Activated naive CD4-positive, alpha-beta T cell treated with Interleukin-2 at 50 U/mL for 16 hours (primary cell): Measurements from ENCODE around the gene DCAF7.

Source experiments
- DNase-seq: peaks from one replicate; pipeline ENCODE4 v3.0.0-alpha.2; 2020

DCAF7 gene

DNA sequence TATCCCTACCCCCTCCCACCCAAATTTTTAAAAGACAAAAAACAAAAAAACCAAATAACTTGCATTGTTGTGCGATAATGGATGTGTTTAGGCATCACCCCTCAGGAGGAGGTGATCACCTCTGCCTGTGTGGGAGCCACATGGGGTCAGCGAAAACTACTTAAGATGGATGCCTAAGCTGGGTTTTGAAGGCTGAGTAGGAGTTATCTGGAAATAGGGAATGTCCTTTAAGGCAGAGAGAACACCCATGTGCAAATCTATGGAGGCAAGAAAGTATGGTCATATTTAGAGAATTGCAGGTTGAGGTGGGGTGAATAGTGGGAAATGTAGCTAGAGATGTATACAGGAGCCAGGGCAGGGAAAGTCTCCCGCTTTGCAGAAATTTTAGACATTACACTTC, 44.9 kb downstream of the DCAF7 start:
- no peak for DNase-seq

DNA sequence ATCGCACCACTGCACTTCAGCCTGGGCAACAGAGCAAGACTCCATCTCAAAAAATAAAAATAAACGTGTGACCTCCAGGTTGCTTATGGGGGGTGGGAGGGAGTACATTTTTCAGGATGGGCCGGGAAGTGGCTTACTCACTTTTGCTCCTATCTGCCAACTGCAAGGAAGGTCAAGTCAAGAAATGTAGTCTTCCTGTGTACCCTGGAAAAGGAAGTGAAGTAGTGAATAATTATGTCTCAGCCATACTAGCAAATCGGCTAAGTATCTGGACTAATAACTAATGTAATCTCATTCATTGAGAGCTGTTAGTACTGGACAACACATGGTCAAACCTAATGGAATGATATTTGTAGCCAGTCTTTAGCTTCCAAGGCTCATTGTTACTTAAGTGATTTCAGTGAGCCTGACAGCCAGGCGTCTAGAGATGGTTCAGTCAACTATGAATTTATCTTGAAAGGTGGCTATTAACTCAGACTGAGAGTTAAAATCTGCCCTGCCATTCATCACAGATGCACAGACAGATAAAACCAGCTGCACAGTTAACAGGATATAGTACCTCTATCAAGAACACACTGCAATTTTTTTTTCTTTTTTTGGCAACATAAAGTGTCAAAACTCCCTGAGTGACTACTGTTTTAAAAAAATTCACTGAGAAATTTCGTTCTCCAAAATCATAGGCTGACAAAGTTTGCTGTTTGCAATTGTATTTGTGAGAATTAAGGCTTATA, 46.7 kb downstream of the DCAF7 start:
- no peak for DNase-seq

DNA sequence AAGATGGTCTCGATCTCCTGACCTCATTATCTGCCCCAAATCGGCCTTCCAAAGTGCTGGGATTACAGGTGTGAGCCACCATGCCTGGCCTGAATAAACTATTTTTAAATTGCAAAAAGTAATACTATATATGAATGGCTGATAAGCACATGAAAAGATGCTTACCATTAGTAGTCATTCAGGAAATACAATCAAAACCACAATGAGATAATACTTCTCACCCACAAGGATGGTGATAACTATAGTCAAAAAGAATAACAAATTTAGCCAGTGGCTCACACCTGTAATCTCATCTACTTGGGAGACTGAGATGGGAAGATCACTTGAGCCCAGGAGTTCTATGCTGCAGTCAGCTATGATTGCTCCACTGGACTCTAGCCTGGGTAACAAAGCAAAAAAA, 48.0 kb downstream of the DCAF7 start:
- DNase-seq: no peak

DNA sequence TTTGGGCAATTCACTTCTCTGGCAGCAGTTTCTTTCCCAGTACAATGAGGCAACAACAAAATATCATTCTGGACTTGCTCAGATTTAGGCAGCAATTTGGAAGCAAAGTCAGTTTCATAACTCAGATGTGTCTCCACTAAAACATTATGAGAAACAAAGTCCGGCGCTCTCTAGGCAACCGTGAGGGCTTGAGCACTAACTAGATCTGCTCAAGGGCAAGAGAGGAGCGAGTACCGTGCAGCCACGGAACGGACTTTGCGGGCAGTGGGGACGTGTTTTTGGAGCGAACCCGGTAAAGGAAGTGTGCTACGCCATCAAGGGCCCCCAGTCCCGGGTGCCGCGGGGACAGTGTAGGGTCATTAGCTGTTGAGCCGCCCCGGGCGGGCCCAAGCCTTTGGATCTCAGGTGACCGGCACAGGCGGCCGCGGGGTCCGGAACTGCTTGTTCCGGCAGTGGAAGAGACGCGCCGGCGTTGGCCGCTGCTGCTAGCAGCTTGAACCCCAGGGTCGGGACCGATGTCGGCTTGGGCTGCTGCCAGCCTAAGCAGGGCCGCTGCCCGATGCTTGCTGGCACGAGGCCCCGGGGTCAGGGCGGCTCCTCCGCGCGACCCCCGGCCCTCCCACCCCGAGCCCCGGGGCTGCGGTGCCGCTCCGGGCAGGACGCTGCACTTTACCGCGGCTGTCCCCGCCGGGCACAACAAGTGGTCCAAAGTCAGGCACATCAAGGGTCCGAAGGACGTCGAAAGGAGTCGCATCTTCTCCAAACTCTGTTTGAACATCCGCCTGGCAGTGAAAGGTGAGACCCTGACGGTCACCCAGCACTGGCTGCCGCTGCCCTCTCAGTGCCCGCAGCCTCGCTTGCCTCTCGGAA, 50.5 kb downstream of the DCAF7 start, which contains the start of gene TACO1:
TACO1 (plus strand) TSS at position 327 of the 870 bp plus-strand sequence; CDS start at position 516, 189 bp downstream.
- peak; percentile 82 for DNase-seq

DNA sequence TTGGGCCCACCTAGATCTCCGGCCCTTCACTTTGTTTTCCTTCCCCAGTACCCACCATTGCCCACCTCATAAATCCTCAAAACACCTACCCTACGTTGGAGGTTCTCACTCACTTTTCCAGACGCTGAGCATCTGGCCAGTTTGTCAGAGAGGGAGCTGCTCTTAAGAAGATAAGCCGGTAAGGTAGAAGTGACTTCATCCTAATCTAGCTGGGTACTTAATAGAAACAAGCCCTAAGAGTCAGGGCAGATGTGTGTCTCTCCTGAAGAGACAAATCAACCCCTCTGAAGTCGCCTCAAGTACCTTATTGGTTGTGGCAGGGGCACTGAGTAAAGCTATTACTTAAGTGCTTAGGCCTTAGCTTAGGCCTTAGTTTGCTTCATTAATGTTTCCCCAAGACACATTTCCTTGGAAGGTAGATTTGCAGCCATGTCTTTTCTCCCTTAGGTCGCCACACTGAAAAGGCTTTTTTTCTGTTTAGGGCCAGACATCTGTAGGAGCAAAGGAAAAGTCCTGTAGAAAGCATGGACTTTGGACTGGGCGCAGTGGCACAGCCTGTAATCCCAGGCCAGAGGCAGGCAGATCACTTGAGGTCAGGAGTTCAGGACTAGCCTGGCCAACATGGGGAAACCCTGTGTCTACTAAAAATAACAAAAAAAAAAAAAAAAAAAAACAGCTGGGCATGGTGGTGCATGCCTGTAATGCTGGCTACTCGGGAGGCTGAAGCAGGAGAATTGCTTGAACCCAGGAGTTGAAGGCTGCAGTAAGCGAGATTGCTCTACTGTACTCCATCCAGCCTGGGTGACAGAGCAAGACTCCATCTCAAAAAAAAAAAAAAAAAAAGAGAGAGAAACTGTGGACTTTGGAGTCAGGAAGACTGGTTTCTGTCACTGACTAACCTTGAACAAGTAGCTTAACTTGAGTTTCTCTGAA, 51.4 kb downstream of the DCAF7 start:
- DNase-seq: no peak

DNA sequence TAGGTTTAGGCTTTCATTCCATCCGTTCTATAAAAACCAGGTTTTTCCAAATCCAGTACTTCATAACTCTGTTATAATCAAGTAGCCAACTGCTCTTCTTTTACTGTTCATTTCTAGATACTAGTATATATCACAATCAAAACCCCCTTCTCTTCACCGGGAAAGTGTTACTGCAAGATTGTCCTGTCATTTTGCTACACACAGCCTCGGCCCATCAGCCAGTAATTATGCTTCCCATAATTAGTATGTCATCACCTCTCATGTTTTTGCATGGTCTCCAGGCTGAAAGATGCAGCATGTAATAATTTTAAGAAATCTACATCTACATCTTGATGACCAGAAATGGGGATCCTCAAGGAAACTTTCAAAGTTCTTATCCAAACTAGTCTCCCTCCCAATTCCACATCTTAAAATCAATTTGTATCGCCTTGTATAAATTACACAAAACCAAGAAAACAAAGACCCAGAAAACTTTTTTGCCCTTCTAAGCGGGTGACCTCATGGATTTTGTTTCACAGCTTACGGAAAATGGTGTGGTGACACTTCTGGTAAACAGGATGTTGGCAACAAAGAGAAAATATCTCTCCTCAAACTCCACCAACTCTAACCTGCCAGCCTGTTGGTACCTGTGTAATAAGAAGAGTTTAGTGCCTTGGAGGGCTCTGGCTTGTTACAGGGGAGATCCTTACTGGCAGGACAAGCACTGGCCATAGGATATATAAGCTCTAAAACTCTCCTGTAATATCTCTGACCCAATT, 59.7 kb downstream of the DCAF7 start:
- DNase-seq: no peak

DNA sequence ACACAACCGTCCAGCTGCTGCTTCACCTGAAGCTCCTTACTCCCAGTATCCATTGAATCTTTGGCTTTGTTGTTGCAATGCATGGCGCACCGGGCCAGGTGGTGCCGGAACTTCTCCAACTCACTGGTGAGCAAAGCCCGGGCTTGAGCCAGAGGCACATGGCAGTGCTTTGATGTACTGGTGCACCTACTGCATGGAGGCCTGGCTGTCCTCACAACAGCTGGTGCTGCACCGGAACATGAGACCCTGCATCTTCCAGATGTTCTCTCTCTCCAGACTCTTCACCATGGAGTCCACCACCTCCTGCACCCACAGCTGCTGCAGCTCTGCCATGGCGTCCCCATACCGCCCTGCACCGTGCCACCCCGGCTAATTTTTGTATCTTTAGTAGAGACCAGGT, 60.6 kb downstream of the DCAF7 start:
- DNase-seq: no peak

DNA sequence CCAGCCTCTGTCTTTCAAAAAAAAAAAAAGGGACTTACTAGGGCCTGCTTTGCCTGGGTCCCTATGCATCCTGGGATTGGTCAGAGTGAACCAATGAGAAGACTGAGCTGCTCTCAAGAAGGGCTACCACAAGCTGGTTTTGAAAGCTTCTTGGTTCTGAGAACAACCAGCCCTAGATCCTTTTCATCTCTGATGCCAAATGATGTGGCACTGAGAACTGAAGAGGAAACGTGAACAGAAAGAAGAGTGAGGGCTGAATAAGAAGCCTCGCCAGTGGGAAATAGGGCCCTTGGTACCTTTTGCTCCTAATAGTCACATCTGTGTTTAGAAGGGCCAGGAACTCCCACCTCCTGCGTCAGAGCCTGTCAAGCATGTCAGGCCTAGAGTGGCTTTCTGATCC, 61.1 kb downstream of the DCAF7 start:
- peak; percentile 33 for DNase-seq

DNA sequence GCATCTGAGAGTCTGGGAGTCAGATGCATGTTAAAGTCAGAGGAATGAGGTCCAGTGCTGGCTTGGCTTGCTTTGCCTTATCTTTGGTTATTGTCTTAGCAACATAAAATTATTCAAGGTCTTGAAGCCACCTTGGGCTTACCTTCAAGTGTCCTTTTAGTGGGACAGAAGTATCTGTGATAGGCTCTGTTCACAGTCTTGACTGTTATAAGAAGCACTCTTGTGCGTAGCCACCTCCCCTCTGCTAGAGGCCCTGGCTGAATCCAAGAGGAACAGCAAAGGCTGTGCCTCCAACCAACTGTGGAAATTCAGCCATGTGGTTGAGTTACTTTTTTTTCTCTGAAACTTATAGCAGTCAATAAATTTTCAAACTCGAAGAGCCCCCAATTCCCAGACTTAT, 63.4 kb downstream of the DCAF7 start:
- no peak for DNase-seq

DNA sequence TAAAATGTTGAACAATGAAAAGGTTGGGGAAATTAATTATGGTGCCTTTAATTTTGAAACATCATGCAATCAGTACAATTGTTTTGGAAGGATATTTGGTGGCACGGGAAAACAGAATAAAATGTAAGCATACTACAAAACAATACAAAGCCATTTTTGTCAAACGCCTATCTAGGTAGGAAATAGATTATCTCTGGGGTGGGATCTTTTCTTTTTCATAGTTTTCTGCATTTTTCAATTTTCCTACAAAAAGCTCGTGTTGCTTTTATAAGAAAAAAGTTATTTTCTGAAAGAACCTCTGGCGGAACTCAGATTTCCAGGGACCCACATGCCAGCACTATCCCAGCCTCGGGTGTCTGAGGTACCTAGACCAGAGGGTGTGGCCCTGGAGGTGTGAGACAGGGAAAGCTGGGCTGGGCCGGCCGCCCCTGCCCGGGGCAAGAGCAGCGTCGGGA, 71.0 kb downstream of the DCAF7 start:
- DNase-seq: no peak

DNA sequence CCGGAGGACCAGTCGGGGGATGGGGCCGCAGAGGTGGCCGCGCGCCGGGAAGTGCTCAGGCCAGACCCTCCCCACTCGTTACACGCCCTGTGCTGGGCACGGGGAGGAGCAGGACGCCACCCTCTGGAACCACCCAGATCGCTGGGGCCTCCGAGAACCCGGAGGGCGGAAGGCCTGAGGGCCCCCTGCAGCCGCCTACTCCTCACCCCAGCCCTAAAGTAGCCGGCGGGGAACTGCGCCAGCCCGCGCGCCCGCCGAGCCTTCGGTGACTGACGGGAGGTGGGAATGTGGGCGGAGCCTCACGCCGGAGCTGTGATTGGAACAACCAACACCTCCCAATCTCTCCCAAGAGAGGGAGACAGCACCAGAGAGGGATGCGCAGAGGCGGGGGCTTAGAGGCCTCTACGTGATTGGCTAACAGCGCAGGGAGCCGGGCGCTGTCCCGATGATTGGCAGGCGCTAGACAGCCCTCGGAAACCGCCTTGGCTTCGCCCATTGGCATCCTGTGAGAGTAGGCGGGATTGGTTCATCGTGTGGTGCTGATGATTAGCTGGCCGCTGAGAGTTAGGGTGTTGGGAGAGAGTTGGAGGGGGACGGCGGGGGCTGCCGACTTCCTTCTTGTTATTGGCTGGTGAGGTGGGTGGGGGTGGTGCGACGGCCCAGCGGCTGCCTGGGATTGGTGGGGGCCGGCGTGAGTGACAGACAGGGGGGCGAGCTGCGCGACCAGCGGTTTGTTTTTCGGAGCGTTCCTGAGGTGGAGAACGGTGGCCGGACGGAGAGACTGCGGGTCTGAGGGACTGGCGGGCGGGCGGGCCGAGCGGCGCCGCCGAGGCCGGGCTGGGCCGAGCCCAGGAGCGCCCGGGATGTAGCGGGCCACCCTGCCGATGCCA, 71.7 kb downstream of the DCAF7 start, which contains the start of gene MAP3K3:
MAP3K3 (plus strand) TSS at position 734 of the 890 bp plus-strand sequence. CDS start 343 bp downstream, outside the sequence.
- DNase-seq: peak; percentile 97

DNA sequence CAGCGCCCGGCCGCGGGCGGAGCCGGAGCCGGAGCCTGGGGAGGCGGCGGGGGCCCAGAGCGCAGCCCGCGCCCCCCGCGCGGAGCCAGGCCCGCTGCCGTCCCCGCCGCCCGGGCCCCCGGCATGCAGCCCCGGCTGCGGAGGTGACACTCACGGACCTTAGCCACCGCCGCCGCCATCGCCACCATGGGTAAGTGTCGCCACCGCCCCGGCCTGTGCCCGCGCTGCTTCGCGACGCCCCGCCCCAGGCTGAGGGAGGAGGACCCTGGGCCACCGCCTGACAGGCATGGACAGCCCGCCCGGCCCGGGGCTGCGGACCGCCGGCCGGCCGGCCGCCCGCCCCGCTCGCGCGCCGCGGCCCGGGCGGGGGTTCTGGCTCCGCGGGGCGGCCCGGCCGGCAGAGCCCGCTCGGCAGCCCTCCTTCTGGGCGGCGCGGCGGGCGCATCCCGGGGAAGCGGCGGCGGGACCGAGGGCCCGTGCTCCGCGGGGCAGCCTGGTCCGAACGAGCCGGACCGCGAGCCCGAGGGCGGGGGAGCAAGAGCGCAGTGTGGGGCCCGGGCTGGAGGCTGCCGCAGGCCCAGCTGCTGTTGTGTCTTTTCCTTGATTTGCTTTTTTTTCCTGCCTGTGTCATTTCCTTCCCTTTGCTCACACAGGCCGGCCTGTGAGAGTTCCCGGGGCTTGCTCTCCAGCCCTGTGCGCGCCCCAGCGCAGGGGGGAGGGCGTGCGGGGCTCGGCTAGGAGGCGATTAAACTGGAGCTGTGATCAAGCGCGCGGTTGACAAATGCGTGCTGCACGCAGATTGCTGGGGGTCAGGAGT, 72.5 kb downstream of the DCAF7 start:
- DNase-seq: peak; percentile 73

DNA sequence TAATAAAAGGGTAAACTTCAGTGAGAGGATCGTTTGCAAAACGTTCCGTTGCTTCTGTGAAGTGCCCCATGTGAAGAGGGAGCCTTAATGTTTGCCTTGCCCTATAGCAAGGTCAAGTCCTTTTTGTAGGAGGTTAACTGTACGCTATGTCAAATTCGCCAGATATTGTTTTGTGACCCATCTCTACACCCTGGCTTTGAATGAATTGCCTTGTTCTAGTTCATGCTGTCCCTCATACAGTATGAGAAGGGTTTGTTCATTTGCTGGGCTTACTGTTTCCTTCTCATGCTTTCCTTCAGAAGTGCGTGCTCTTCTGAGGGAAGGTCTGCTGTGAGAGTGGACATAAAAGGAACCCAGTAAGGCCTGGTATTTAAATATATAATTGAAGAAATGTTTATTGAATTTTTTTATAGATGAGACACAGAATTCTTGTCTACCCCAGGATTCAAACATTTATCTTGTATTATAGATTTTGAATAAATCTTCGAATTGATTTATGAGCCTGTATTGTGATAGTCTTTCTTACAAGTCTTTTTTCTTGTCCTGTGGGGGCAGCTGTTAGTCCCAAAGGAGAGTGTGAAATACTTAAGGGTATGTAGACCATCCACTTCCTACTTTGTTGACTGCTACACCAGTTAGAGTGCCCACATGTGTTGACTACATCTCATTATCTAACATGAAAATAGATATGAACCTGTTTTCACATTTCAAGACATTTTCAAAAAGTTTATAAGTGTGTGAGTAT, 73.7 kb downstream of the DCAF7 start:
- DNase-seq: no peak

DNA sequence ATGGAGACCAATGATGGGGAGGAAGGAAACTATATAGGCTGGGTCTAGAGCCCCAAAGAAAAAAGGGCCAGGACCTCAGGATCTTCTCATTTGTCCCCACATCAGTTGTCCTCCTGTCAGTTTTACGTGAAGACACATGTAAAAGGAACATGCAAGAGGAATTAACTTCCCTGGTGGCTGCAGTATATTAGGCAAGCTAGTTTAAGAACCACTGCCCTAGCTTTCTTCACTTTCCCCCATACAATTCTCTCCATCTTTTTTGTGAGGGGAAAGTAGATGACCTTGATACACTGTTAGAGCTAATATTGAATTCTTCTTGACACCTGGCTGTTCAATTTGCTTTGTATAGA, 74.2 kb downstream of the DCAF7 start:
- no peak for DNase-seq

DNA sequence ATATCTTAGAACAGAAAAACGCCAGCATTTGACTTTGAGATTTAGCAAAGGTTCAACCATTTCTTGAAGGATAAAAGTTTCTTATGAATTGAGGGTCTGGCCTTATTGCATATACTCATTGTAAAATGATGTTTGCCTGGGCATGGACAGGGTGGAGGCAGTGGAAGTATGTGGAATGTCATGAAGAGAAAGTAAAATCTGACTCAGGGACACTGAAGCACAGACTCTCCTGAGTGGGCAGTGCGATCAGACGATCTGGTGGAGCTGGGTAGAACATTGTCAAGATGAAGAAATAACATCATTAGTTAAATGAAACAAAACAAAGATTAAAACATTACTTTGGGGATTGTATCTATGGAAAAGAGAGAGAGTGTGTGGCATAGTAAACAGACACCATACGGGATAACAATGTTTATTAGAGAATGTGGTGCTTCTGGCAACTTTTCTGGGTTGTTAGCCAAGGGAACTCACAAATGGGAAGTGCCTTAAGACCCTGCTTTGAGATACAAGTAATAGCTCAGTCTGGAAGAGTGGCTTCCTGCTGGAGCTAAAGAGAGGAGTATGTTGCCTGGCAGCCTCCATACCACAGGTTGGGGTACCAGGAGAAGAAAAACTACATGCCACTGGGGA, 76.4 kb downstream of the DCAF7 start:
- no peak for DNase-seq

DNA sequence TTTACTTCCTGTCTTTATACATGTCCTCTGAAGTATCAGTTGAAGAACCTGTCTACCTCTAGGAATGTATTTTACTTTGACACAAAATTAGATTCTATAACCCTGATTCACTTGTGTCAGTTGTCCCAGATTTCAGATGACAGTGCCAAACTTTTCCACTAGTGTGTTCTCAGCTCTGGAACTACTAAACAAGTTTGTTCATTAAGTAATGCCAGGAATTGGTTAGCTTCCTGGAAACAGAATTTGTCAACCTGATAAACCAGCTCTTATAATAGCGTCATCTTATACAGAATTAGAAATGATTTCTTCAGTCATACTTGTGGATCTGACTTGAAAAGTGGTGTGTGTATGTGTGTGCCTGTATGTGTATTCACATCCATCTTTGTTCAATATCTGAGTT, 79.3 kb downstream of the DCAF7 start:
- DNase-seq: no peak

DNA sequence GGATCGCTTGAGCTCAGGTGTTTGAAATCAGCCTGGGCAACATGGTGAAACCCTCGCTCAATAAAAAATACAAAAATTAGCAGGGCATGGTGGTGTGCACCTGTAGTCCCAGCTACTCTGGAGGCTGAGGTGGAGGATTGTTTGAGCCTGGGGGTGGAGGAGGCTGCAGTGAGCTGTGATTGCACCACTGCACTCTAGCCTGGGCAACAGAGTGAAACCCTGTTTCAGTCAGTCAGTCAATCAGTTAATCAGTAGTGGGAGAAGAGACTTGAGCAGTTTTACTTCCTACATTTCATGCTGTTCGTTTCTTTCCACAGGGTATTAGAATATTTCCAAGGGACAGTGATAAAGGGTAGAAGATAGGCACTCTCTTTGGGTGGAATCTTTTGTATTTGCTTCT, 80.8 kb downstream of the DCAF7 start:
- DNase-seq: no peak

DNA sequence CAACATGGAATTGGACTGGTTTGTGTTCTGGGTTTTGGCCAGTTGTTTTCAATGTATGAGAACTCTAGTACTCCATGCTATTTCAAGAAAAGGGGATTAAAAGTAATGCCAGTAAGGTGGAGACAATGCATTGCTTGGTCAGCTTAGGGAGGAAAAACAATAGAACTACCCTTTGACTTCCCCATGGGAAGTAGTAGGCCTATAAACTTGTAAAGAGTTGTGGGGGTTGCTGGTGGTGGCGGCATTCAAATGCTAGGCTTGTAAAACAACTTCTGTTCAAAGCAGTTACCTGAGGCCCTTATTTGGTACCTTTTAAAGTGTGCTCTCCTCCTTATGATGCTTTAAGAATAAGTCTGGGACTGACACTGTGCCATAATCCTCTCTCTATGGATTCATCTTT, 81.3 kb downstream of the DCAF7 start:
- DNase-seq: no peak

DNA sequence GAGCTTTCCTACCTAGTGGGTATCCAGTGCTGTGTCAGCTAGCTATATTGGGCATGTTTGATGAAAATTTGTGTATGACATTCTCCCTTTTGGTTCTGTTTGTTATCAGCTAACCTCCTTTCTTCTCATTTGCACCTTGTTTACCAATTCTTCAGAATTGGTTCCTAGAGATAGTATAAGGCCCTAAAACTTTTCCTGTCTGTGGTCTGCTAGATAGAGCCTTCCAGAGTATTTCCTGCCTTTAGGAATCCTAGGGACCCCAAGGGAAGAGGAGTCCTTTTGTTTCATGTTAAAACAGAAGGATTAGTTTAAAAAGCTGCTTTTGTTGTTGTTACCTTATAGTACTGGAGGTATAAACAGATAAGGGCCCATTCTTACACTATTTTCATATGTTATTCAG, 83.5 kb downstream of the DCAF7 start:
- DNase-seq: no peak
